BE2C (cell line): ENCODE measurements around the gene JAKMIP1.

Experiments used
- DNase-seq: peaks from one replicate; pipeline ENCODE4 v3.0.0-alpha.2; 2020
- H3K27me3 ChIP-seq: fragments of 250-450 bp; sonication (Bioruptor Pico); 2 replicates; pipeline ENCODE4 v1.5.1; 2020; ENCODE audit warnings: mild to moderate bottlenecking
- H3K36me3 ChIP-seq: fragments of 250-450 bp; sonication (Bioruptor Pico); 2 replicates; pipeline ENCODE4 v1.5.1; 2020; ENCODE audit warnings: mild to moderate bottlenecking
- H3K4me1 ChIP-seq: fragments of 250-450 bp; sonication (Bioruptor Pico); 2 replicates; pipeline ENCODE4 v1.5.1; 2020
- H3K4me3 ChIP-seq: 2 replicates; pipeline ENCODE4 v1.5.1; 2011; ENCODE audit warnings: low read depth, low read length
- H3K9me3 ChIP-seq: fragments of 250-450 bp; sonication (Bioruptor Pico); 2 replicates; pipeline ENCODE4 v1.5.1; 2020
- TF ChIP-seq, protein P1 (sequence below): IDR thresholded peaks from 2 replicates; pipeline ENCODE4 v1.5.1; 2012; ENCODE audit warnings: mild to moderate bottlenecking, low read depth, low read length

Gene JAKMIP1

DNA sequence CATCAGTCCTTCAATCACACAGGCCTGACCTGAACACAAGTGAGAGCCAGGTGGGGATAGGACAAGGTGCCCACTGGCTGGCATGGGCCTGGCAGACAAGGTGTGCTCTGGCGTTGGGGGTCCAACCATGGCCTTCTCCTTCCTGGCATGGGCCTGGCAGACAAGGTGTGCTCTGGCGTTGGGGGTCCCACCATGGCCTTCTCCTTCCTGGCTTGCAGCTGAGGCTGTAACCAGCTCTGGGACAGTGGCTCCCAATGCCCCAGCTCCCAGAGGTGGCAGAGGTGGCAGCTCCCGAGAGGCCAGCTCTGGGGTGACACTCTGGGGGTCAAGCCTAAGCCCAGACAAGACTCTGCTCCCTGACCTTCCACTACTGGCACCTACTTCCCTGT, 62.6 kb downstream of the JAKMIP1 start:
- no peaks in the 10 kb centered on the region for H3K4me1 ChIP-seq
- H3K27me3 ChIP-seq = no peaks in the 10 kb centered on the region
- H3K4me3 ChIP-seq = no peak overlapping the region
- TF ChIP-seq, protein P1, sequence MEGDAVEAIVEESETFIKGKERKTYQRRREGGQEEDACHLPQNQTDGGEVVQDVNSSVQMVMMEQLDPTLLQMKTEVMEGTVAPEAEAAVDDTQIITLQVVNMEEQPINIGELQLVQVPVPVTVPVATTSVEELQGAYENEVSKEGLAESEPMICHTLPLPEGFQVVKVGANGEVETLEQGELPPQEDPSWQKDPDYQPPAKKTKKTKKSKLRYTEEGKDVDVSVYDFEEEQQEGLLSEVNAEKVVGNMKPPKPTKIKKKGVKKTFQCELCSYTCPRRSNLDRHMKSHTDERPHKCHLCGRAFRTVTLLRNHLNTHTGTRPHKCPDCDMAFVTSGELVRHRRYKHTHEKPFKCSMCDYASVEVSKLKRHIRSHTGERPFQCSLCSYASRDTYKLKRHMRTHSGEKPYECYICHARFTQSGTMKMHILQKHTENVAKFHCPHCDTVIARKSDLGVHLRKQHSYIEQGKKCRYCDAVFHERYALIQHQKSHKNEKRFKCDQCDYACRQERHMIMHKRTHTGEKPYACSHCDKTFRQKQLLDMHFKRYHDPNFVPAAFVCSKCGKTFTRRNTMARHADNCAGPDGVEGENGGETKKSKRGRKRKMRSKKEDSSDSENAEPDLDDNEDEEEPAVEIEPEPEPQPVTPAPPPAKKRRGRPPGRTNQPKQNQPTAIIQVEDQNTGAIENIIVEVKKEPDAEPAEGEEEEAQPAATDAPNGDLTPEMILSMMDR = no peak
- no peaks in the 10 kb centered on the region for H3K9me3 ChIP-seq
- no peak for DNase-seq
- H3K36me3 ChIP-seq = no peaks in the 10 kb centered on the region; the same call in 1 of the 2 replicates

DNA sequence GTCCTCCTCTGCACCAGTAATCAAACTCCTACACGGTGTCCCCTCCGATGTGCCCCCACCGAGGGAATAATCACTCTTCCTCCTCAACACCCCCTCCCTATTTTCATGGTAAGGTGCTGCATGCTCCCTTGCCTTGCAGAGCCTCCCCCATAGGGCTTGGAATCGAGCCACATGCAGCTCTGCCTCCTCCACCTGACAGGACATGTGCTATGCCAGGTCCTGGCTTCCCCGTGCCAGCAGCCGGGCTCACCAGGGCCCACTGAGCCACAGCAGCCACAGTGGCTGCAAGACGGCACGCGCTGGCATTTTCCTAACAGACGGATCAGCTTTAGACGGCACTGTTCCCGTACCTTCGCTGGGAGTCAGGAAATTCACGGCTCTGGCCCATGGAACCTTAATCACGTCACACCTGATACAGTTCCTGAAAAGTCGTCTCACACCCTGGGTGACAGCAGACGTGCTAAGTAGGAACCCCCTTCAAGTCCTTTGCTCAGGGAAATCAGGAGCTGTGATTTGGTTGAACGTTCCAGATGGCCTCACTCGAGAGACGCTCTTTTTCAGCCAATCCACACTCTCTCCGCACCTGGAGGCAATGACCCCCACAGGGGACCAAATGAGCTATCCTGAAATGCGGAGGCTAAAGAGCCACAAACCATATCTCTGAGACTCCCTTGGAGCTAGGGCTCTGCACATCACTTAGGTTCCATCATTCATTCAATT, 63.2 kb downstream of the JAKMIP1 start:
- no peak for DNase-seq
- Histone ChIP-seq H3K4me1 (no peaks in the 10 kb centered on the region), H3K36me3 (no peaks in the 10 kb centered on the region; the same call in 1 of the 2 replicates), H3K4me3 (no peak overlapping the region), H3K9me3 (no peaks in the 10 kb centered on the region), H3K27me3 (no peaks in the 10 kb centered on the region)
- TF ChIP-seq, protein P1 = no peak

DNA sequence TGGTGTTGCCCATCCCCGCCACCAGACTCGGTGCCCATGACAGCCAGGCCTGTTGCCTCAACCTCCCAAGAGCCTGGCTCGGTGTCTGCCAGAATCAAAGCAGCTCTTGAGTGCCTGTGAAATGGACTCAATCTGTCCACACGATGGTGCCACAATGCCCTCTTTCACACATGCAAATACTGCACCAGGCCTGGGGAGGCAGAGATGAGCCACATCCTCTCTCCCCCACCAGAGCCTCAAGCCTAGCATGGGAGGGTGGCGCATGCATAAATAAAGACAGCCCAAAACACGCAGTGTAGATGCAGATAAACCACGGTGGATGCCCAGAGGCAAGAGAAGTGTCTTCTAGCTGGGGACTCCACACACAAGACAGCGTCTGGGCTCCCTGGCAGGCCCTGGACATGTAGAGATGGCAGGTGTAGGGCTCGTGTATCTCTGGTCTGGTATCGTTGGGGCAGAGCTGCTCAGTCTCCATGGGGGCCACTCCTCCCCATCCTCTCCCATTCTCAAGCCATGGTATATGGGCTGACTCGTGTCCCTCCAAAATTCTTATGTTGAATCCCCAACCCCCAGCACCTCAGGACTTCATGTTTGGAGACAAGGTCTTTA, 65.6 kb downstream of the JAKMIP1 start:
- no peaks in the 10 kb centered on the region for H3K9me3 ChIP-seq
- H3K4me1 ChIP-seq = no peaks in the 10 kb centered on the region
- TF ChIP-seq, protein P1 = peak; percentile 57
- H3K36me3 ChIP-seq = no peaks in the 10 kb centered on the region; the same call in 1 of the 2 replicates
- peak; percentile 26 for DNase-seq
- no peaks in the 10 kb centered on the region for H3K27me3 ChIP-seq
- H3K4me3 ChIP-seq = no peak overlapping the region

DNA sequence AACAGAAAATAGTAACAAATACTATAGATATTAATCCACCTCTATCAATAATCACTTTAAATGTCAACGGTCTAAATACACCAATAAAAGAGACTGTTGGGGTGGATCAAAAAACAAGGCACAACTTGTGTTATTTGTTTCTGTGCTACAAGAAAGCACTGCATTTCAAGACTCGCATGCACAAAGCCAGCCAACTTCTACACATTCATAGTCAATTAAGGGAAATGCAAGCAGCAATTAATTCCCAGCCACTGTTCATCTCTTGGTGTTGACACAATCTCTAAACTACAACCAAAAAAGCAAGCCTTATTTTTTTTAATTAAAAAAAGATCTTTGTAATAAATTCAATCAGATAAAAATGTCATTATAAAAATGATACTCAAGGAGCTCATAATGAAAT, 67.6 kb downstream of the JAKMIP1 start:
- H3K9me3 ChIP-seq = no peaks in the 10 kb centered on the region
- no peaks in the 10 kb centered on the region; the same call in 1 of the 2 replicates for H3K36me3 ChIP-seq
- no peak for DNase-seq
- H3K27me3 ChIP-seq = no peaks in the 10 kb centered on the region
- no peaks in the 10 kb centered on the region for H3K4me1 ChIP-seq
- H3K4me3 ChIP-seq = no peak overlapping the region
- TF ChIP-seq, protein P1 = no peak

DNA sequence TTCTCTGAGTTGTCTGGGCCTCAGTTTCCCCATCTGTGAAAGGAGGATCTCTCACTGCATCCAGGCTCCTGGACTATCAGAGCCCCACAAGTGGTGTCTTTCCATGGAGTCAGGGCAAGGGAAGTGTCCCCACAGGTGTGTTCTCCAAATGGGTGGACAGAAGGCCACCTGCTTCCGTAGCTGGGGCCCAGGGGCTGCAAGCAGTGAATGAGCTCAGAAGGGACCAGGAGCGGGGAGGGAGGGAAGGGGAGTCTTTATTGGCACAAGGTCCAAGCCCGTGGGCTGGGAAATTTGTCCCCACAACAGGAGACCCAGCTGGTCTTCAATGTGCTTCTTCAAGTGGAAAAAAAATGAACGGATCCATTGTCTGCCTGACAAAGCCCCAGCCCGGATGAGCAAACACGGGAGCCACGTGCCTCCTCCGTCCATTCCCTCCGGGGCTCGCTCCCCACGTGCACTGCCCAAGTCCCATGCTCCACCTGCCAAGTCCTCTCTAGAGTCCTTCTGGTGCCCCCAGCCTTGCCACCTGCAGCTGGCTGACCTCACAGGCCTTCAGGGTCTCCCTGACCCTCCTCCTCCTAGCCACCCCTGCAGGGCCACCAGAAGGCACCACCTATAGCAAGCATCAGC, 72.0 kb downstream of the JAKMIP1 start:
- H3K27me3 ChIP-seq = no peaks in the 10 kb centered on the region
- no peaks in the 10 kb centered on the region for H3K4me1 ChIP-seq
- no peak for DNase-seq
- H3K36me3 ChIP-seq = no peaks in the 10 kb centered on the region
- H3K4me3 ChIP-seq = no peak overlapping the region
- no peaks in the 10 kb centered on the region for H3K9me3 ChIP-seq
- TF ChIP-seq, protein P1 = no peak
